ENCODE data around the gene PI4KB. TPM values are rescaled to one million over a fixed set of nuclear protein-coding genes. Genes with fewer than 3 reads are reported as not detected.

Gene PI4KB
- total RNA-seq, 1 experiment from 2014 or later, result 45.1 TPM

DNA sequence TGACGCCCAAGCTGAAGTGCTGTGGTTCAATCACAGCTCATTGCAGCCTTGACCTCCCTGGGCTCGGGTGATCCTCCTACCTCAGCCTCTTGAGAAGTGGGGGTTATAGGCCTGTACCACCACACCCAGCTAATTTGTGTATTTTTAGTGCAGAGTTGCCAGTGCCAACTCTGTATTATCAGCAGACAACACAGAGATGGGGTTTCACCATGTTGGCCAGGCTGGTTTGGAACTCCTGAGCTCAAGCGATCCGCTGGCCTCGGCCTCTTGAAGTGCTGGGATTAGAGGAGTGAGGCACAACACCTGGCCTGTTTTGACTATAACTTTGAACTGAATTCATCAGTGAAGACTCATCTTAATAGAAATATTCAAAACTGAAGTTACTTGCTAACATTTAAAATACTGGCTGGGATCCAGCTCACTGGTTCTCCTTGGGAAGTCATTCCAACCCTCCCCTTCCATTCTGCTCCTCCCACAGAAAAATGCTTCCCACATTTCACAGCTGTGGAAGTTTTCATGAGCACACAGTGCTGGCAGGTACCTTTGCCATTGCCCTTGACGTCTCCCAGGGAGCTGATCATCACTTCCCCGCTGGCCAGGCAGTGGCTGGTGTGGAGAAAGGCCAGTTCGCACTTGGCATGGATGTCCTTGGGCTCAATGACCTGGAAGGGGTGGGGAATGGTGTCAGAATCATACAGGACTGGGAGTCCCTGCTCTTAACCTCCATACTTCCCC is 40.6 kb upstream of the PI4KB start:
- H3K4me1 ChIP-seq (ENCODE audit: control insufficient read depth in 1 of 2, insufficient read depth in 2 of 2, low read length in 2 of 2), result peaks cover 0 to 2% of the 10 kb centered on the region in 2 experiments; a peak in 1 of 4 replicates
- H3K9ac ChIP-seq (ENCODE audit: low read length), result no peak overlapping the region
- POLR2A ChIA-PET, result no interaction called here
- H3K9me3 ChIP-seq (ENCODE audit: control insufficient read depth in 1 of 2, insufficient read depth in 1 of 2, low read depth in 1 of 2, low read length in 2 of 2), result peaks cover 1 to 2% of the 10 kb centered on the region in 2 experiments; a peak in 2 of 4 replicates
- no peaks in the 10 kb centered on the region for H3K9me2 ChIP-seq (ENCODE audit: insufficient read depth)
- no peak overlapping the region for H2AFZ ChIP-seq (ENCODE audit: low read depth, low read length, poor library complexity, severe bottlenecking)
- no peaks in the 10 kb centered on the region for H4K20me1 ChIP-seq (ENCODE audit: insufficient read depth)
- RAD21 ChIA-PET (ENCODE audit: low non-redundant PET in 1 of 2, low total read pairs in 2 of 2, uncharacterized antibody in 2 of 2, unreplicated experiment in 2 of 2), result no interaction called here
- no peaks in the 10 kb centered on the region for H3K27me3 ChIP-seq (ENCODE audit: insufficient read depth, low read length)
- CTCF ChIA-PET, result interaction anchor here (1.2 kb wide), 1 partner anchor 67 kb away, joined by 3 read pairs; no protein-coding TSS in a partner anchor
- H3K36me3 ChIP-seq (ENCODE audit: control insufficient read depth in 1 of 2, insufficient read depth in 2 of 2, low read length in 2 of 2), result no peaks in the 10 kb centered on the region
- DNase-seq (ENCODE audit: low read depth, low spot score) (no peak), ATAC-seq (no peak)
- TF ChIP-seq SRF (IDR thresholded peaks at IDR 0.05; ENCODE audit: low read depth) (no peak), POLR2AphosphoS5 (IDR thresholded peaks at IDR 0.05; ENCODE audit: low read depth, low read length) (no peak), EZH2phosphoT487 (IDR thresholded peaks at IDR 0.05; ENCODE audit: borderline replicate concordance) (no peak), ELF1 (IDR thresholded peaks at IDR 0.05; ENCODE audit: borderline replicate concordance, low read depth) (no peak), EZH2 (IDR thresholded peaks at IDR 0.05) (no peak), RAD21 (IDR thresholded peaks at IDR 0.05; ENCODE audit: low read depth) (no peak), FOSL1 (IDR thresholded peaks at IDR 0.05; ENCODE audit: low read depth) (no peak), TCF7L2 (IDR thresholded peaks at IDR 0.05; ENCODE audit: borderline replicate concordance, extremely low read depth, insufficient read depth, insufficient read length) (no peak), POLR2A (IDR thresholded peaks at IDR 0.05; ENCODE audit: borderline replicate concordance, extremely low read depth, insufficient read depth, insufficient read length) (no peak), YY1 (IDR thresholded peaks at IDR 0.05; ENCODE audit: extremely low read depth, insufficient replicate concordance, low read depth, low read length) (no peak), SIN3A (IDR thresholded peaks at IDR 0.05; ENCODE audit: low read depth) (no peak)
- TF ChIP-seq, protein P1, sequence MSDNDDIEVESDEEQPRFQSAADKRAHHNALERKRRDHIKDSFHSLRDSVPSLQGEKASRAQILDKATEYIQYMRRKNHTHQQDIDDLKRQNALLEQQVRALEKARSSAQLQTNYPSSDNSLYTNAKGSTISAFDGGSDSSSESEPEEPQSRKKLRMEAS (IDR thresholded peaks at IDR 0.05), result no peak
- TF ChIP-seq, protein P2, sequence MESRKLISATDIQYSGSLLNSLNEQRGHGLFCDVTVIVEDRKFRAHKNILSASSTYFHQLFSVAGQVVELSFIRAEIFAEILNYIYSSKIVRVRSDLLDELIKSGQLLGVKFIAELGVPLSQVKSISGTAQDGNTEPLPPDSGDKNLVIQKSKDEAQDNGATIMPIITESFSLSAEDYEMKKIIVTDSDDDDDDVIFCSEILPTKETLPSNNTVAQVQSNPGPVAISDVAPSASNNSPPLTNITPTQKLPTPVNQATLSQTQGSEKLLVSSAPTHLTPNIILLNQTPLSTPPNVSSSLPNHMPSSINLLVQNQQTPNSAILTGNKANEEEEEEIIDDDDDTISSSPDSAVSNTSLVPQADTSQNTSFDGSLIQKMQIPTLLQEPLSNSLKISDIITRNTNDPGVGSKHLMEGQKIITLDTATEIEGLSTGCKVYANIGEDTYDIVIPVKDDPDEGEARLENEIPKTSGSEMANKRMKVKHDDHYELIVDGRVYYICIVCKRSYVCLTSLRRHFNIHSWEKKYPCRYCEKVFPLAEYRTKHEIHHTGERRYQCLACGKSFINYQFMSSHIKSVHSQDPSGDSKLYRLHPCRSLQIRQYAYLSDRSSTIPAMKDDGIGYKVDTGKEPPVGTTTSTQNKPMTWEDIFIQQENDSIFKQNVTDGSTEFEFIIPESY (IDR thresholded peaks at IDR 0.05; ENCODE audit: extremely low read depth, insufficient replicate concordance, low read length), result no peak
- TF ChIP-seq, protein P3, sequence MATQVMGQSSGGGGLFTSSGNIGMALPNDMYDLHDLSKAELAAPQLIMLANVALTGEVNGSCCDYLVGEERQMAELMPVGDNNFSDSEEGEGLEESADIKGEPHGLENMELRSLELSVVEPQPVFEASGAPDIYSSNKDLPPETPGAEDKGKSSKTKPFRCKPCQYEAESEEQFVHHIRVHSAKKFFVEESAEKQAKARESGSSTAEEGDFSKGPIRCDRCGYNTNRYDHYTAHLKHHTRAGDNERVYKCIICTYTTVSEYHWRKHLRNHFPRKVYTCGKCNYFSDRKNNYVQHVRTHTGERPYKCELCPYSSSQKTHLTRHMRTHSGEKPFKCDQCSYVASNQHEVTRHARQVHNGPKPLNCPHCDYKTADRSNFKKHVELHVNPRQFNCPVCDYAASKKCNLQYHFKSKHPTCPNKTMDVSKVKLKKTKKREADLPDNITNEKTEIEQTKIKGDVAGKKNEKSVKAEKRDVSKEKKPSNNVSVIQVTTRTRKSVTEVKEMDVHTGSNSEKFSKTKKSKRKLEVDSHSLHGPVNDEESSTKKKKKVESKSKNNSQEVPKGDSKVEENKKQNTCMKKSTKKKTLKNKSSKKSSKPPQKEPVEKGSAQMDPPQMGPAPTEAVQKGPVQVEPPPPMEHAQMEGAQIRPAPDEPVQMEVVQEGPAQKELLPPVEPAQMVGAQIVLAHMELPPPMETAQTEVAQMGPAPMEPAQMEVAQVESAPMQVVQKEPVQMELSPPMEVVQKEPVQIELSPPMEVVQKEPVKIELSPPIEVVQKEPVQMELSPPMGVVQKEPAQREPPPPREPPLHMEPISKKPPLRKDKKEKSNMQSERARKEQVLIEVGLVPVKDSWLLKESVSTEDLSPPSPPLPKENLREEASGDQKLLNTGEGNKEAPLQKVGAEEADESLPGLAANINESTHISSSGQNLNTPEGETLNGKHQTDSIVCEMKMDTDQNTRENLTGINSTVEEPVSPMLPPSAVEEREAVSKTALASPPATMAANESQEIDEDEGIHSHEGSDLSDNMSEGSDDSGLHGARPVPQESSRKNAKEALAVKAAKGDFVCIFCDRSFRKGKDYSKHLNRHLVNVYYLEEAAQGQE (IDR thresholded peaks at IDR 0.05; ENCODE audit: low read depth), result no peak
- TF ChIP-seq, protein P4, sequence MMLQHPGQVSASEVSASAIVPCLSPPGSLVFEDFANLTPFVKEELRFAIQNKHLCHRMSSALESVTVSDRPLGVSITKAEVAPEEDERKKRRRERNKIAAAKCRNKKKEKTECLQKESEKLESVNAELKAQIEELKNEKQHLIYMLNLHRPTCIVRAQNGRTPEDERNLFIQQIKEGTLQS (IDR thresholded peaks at IDR 0.05), result no peak
- H3K4me3 ChIP-seq (replicated peaks in 1 of 2; ENCODE audit: low read depth in 1 of 2, low read length in 2 of 2), result no peak overlapping the region
- no peak overlapping the region for H3K27ac ChIP-seq (ENCODE audit: low read depth, low read length)
- BruUV-seq (replicated peaks), result no TSS peak
- intact Hi-C loops (cut with micrococcal nuclease), result no loop called here
- no peak overlapping the region for H3K4me2 ChIP-seq (ENCODE audit: low read length)
- H3K79me2 ChIP-seq (ENCODE audit: insufficient read depth, low read length), result no peaks in the 10 kb centered on the region

All from HCT116 (cell line).